HCT116 (cell line): ENCODE results near the gene POLDIP2. TPM values are rescaled to one million over a fixed set of nuclear protein-coding genes. Genes with fewer than 3 reads are reported as not detected.

Source experiments
- ATAC-seq: fragments of 200-7000 bp; cut with Tn5 transposase; 2 replicates; pipeline ENCODE4 v1.9.1; 2020; ENCODE audit warnings: mild to moderate bottlenecking, moderate library complexity
- BruUV-seq: library from RNA; stranded (reverse); fragments of 400-500 nt; replicated peaks from 2 replicates; lab custom pipeline; 2021; lab: Mats Ljungman, UMichigan
- CTCF ChIA-PET: fragments of 300-600 bp; sonication (Branson Sonifier 250); formaldehyde crosslinking; loops from one replicate; lab custom pipeline; 2021; ENCODE audit warnings: antibody characterized with exemption; lab: Charles Lee
- POLR2A ChIA-PET: fragments of 300-600, 350-600 bp; sonication (Branson Sonifier 250); formaldehyde crosslinking; loops from one replicate; lab custom pipeline; 2021; ENCODE audit warnings: antibody characterized with exemption; lab: Charles Lee
- RAD21 ChIA-PET, 2 experiments: fragments of 300-600 bp; sonication (Branson Sonifier 250); formaldehyde crosslinking; loops; one replicate each; lab custom pipeline; 2023; ENCODE audit warnings: low total read pairs in 2 of 2; ENCODE audit not compliant: uncharacterized antibody in 2 of 2, unreplicated experiment in 2 of 2, low non-redundant PET in 1 of 2; lab: Charles Lee
- DNase-seq: peaks from one replicate; pipeline ENCODE4 v3.0.0-alpha.2; 2010; ENCODE audit warnings: low read depth, low spot score
- H2AFZ ChIP-seq: fragments of 200-600 bp; shearing (Covaris generic), sonication (generic); 2 replicates; pipeline ENCODE4 v1.6.1; 2017; ENCODE audit warnings: low read depth, mixed run types, mixed read lengths, antibody characterized with exemption, low read length; ENCODE audit not compliant: poor library complexity, severe bottlenecking
- H3K27ac ChIP-seq: 2 replicates; pipeline ENCODE4 v1.5.1; 2012; ENCODE audit warnings: low read depth, low read length
- H3K27me3 ChIP-seq: fragments of 200-600 bp; sonication (generic); 2 replicates; pipeline ENCODE4 v1.6.1; 2016; ENCODE audit warnings: mixed run types, low read length, mixed read lengths; ENCODE audit not compliant: insufficient read depth
- H3K36me3 ChIP-seq, 2 experiments: fragments of 200-500 bp in 1 of 2; fragments of 200-600 bp in 1 of 2; sonication (Bioruptor generic) in 1 of 2; sonication (generic) in 1 of 2; 2 replicates each; pipeline versions ENCODE4 v1.5.1 to v1.6.1; 2014 to 2016; ENCODE audit warnings: low read length in 2 of 2, inconsistent platforms in 1 of 2, mixed read lengths in 1 of 2, mixed run types in 1 of 2; ENCODE audit not compliant: insufficient read depth in 2 of 2, control insufficient read depth in 1 of 2
- H3K4me1 ChIP-seq, 2 experiments: fragments of 200-600 bp in 1 of 2; sonication (generic) in 1 of 2; 2 replicates each; pipeline versions ENCODE4 v1.5.1 to v1.6.1; 2012 to 2017; ENCODE audit warnings: low read length in 2 of 2, inconsistent platforms in 1 of 2, mild to moderate bottlenecking in 1 of 2, mixed read lengths in 1 of 2, mixed run types in 1 of 2, moderate library complexity in 1 of 2; ENCODE audit not compliant: insufficient read depth in 2 of 2, control insufficient read depth in 1 of 2
- H3K4me2 ChIP-seq: fragments of 200-600 bp; sonication (generic); 2 replicates; pipeline ENCODE4 v1.6.1; 2017; ENCODE audit warnings: mixed run types, low read length, mixed read lengths
- H3K4me3 ChIP-seq, 2 experiments: fragments of 200-600 bp in 1 of 2; sonication (generic) in 1 of 2; replicated peaks in 1 of 2; 2 replicates each; pipeline ENCODE4 v1.5.1; 2011 to 2016; ENCODE audit warnings: low read length in 2 of 2, control low read depth in 1 of 2, low read depth in 1 of 2, mild to moderate bottlenecking in 1 of 2, mixed read lengths in 1 of 2, mixed run types in 1 of 2
- H3K79me2 ChIP-seq: fragments of 200-600 bp; sonication (generic); 2 replicates; pipeline ENCODE4 v1.6.1; 2017; ENCODE audit warnings: mild to moderate bottlenecking, mixed run types, low read length, moderate library complexity, mixed read lengths; ENCODE audit not compliant: insufficient read depth
- H3K9ac ChIP-seq: fragments of 200-600 bp; sonication (generic); 2 replicates; pipeline ENCODE4 v1.6.1; 2016; ENCODE audit warnings: low read length, mixed read lengths
- H3K9me2 ChIP-seq: fragments of 200-600 bp; sonication (generic), shearing (Covaris generic); 2 replicates; pipeline ENCODE4 v1.6.1; 2017; ENCODE audit warnings: mixed run types, mild to moderate bottlenecking, moderate library complexity; ENCODE audit not compliant: insufficient read depth
- H3K9me3 ChIP-seq, 2 experiments: fragments of 200-500 bp in 1 of 2; fragments of 200-600 bp in 1 of 2; sonication (Bioruptor generic) in 1 of 2; sonication (generic) in 1 of 2; 2 replicates each; pipeline ENCODE4 v1.6.1; 2014 to 2017; ENCODE audit warnings: low read length in 2 of 2, mixed read lengths in 2 of 2, inconsistent platforms in 1 of 2, low read depth in 1 of 2, mild to moderate bottlenecking in 1 of 2, mixed run types in 1 of 2, moderate library complexity in 1 of 2; ENCODE audit not compliant: control insufficient read depth in 1 of 2, insufficient read depth in 1 of 2
- H4K20me1 ChIP-seq: fragments of 200-600 bp; sonication (generic), shearing (Covaris generic); 2 replicates; pipeline ENCODE4 v1.6.1; 2017; ENCODE audit warnings: mixed run types, mild to moderate bottlenecking, moderate library complexity; ENCODE audit not compliant: insufficient read depth
- EGR1 ChIP-seq: IDR thresholded peaks from 2 replicates; pipeline ENCODE4 v1.6.1; 2012; ENCODE audit warnings: low read depth
- EZH2 ChIP-seq: fragments of 200-600 bp; sonication (generic); IDR thresholded peaks from 2 replicates; pipeline ENCODE4 v1.6.1; 2017; ENCODE audit warnings: antibody characterized with exemption, mixed run types
- JUND ChIP-seq: IDR thresholded peaks from 2 replicates; pipeline ENCODE4 v1.6.1; 2012
- RAD21 ChIP-seq: IDR thresholded peaks from 2 replicates; pipeline ENCODE4 v1.6.1; 2012; ENCODE audit warnings: low read depth, mild to moderate bottlenecking
- SP1 ChIP-seq: IDR thresholded peaks from 2 replicates; pipeline ENCODE4 v1.6.1; 2012; ENCODE audit warnings: low read depth
- ZBTB33 ChIP-seq: IDR thresholded peaks from 2 replicates; pipeline ENCODE4 v1.6.1; 2011; ENCODE audit warnings: mild to moderate bottlenecking, low read length, moderate library complexity; ENCODE audit not compliant: insufficient replicate concordance; ENCODE audit errors: extremely low read depth
- intact Hi-C: fragments of 100-400 bp; cut with micrococcal nuclease; formaldehyde crosslinking; loops from 2 replicates; pipeline ENCODE4 v1.10.0; 2022
- total RNA-seq: library from RNA; stranded (reverse); gene quantifications from one replicate; pipeline ENCODE4 v1.2.1, GENCODE V29; 2021; ENCODE audit not compliant: unreplicated experiment
- TF ChIP-seq, protein P1 (sequence below): IDR thresholded peaks from 2 replicates; pipeline ENCODE4 v1.6.1; 2012
- TF ChIP-seq, protein P2 (sequence below), 3 experiments: fragments of 200-600 bp in 1 of 3; sonication (generic) in 1 of 3; IDR thresholded peaks in 2 of 3; conservative IDR thresholded peaks in 1 of 3; 2 replicates each; pipeline ENCODE4 v1.5.1; 2012 to 2017; ENCODE audit warnings: low read depth in 2 of 3, low read length in 2 of 3, antibody characterized with exemption in 1 of 3, borderline replicate concordance in 1 of 3, control low read depth in 1 of 3, mild to moderate bottlenecking in 1 of 3, mixed read lengths in 1 of 3, mixed run types in 1 of 3, moderate library complexity in 1 of 3; ENCODE audit not compliant: insufficient read depth in 1 of 3

POLDIP2 gene
- total RNA-seq, 1 experiment from 2014 or later: 78.0 TPM

DNA sequence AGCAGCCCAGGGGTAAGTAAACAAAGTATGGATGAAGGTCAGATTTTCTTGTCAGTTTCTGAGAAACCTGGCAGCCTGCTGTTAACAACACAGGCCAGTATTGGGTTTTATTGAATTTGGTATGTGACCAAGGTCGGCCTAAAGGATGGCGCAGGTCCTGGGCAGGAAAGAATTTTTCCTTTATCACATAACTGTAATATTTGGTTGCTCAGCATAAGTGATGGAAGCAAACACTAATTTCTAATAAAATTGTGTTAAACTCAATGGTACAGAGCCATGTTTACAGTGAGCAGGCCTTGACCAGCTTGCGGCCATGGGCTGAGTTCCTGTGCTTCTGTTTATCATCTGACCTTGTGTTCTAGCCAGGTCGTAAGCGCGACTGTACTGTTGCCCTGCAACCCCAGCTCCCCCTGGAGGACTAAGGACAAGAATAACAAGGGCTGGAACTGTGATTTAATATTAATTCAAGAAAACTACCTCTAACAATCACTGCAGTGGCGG, 10.5 kb downstream of the POLDIP2 start:
- BruUV-seq: no TSS peak
- H3K9ac ChIP-seq: no peak overlapping the region
- no peaks in the 10 kb centered on the region for H4K20me1 ChIP-seq
- no peaks in the 10 kb centered on the region for H3K9me3 ChIP-seq
- no peaks in the 10 kb centered on the region for H3K79me2 ChIP-seq
- intact Hi-C loops: no loop called here
- H3K27ac ChIP-seq: no peak overlapping the region
- TF ChIP-seq RAD21 (peak; percentile 43; the same call in 1 of the 2 replicates), SP1 (no peak), EGR1 (no peak), JUND (no peak), EZH2 (no peak), ZBTB33 (no peak)
- TF ChIP-seq, protein P1, sequence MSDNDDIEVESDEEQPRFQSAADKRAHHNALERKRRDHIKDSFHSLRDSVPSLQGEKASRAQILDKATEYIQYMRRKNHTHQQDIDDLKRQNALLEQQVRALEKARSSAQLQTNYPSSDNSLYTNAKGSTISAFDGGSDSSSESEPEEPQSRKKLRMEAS: no peak
- TF ChIP-seq, protein P2, sequence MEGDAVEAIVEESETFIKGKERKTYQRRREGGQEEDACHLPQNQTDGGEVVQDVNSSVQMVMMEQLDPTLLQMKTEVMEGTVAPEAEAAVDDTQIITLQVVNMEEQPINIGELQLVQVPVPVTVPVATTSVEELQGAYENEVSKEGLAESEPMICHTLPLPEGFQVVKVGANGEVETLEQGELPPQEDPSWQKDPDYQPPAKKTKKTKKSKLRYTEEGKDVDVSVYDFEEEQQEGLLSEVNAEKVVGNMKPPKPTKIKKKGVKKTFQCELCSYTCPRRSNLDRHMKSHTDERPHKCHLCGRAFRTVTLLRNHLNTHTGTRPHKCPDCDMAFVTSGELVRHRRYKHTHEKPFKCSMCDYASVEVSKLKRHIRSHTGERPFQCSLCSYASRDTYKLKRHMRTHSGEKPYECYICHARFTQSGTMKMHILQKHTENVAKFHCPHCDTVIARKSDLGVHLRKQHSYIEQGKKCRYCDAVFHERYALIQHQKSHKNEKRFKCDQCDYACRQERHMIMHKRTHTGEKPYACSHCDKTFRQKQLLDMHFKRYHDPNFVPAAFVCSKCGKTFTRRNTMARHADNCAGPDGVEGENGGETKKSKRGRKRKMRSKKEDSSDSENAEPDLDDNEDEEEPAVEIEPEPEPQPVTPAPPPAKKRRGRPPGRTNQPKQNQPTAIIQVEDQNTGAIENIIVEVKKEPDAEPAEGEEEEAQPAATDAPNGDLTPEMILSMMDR (IDR thresholded peaks at IDR 0.05 in 2 of 3, conservative IDR thresholded peaks at IDR 0.05 in 1 of 3; ENCODE audit: borderline replicate concordance in 1 of 3, insufficient read depth in 1 of 3, low read depth in 2 of 3, low read length in 2 of 3): peak; percentile 11 to 38 (median 33); a peak in 3 of 6 replicates
- DNase-seq (no peak), ATAC-seq (peak; percentile 50; the same call in 1 of the 2 replicates)
- H3K4me3 ChIP-seq: no peak overlapping the region
- POLR2A ChIA-PET: no interaction called here
- H3K27me3 ChIP-seq: no peaks in the 10 kb centered on the region
- H3K9me2 ChIP-seq: no peaks in the 10 kb centered on the region
- no peak overlapping the region for H2AFZ ChIP-seq
- H3K4me1 ChIP-seq: peaks cover 0 to 9% of the 10 kb centered on the region in 2 experiments; a peak in 2 of 4 replicates
- RAD21 ChIA-PET: no interaction called here
- CTCF ChIA-PET: no interaction called here
- 0 out of 2 replicates have a peak overlapping the region, but pooled peaks have one; percentile 7 for H3K4me2 ChIP-seq
- peaks cover 48 to 61% of the 10 kb centered on the region in 2 experiments for H3K36me3 ChIP-seq
